Adrenal gland (tissue), 12 donors: Measurements from ENCODE around the gene FBXL19. TPM values are rescaled to one million over a fixed set of nuclear protein-coding genes. Genes with fewer than 3 reads are reported as not detected.

Experiments used
- DNase-seq, 7 donors: peaks; one replicate each; pipeline ENCODE4 v3.0.0-alpha.2; 2019 to 2020
- H3K27ac ChIP-seq, 5 donors: fragments of 200-600 bp; sonication (generic) in 4 of 5; 1 replicate in 3 of 5; 2 replicates in 2 of 5; pipeline versions ENCODE4 v1.5.1 to v1.8.0; 2016 to 2020; ENCODE audit warnings: mild to moderate bottlenecking in 1 of 5
- H3K27me3 ChIP-seq: fragments of 200-600 bp; 2 replicates; pipeline ENCODE4 v1.8.0; 2021
- H3K36me3 ChIP-seq, 2 donors: fragments of 200-600 bp; replicated peaks in 1 of 2; 1 replicate in 1 of 2; 2 replicates in 1 of 2; pipeline versions ENCODE4 v1.5.1 to v1.8.0; 2018 to 2022
- H3K4me1 ChIP-seq, 2 donors: fragments of 200-600 bp; replicated peaks in 1 of 2; 1 replicate in 1 of 2; 2 replicates in 1 of 2; pipeline versions ENCODE4 v1.5.1 to v1.8.0; 2018 to 2021
- H3K4me3 ChIP-seq, 4 donors: fragments of 200-600 bp; sonication (generic) in 3 of 4; one replicate each; pipeline ENCODE4 v1.5.1; 2016 to 2018
- H3K9me3 ChIP-seq, 3 donors: fragments of 200-600 bp; sonication (generic) in 1 of 3; replicated peaks in 1 of 3; 1 replicate in 2 of 3; 2 replicates in 1 of 3; pipeline versions ENCODE4 v1.5.1 to v1.8.0; 2016 to 2021
- POLR2A ChIP-seq, 2 donors: fragments of 450-650 bp; IDR thresholded peaks; one replicate each; pipeline ENCODE4 v1.6.1; 2017; ENCODE audit warnings: antibody characterized with exemption in 2 of 2, mild to moderate bottlenecking in 2 of 2, moderate library complexity in 1 of 2
- WGBS, 4 donors: extraction: QIAGEN DNeasy Blood & Tissue Kit in 2 of 4; methylation state at CpG; one replicate each; pipeline versions ENCODE4 v1.1.5 to v1.1.7; 2013 to 2017; 5-methylcytosine and 5-hydroxymethylcytosine counted together
- intact Hi-C, 2 donors: fragments of 100-400 bp; cut with DNase I; formaldehyde crosslinking; loops; one replicate each; pipeline versions ENCODE4 v1.14.1 to v1.15.0; 2022 to 2023
- polyA plus RNA-seq, 3 donors: library from polyadenylated mRNA; stranded (reverse); fragments of 200-250 nt in 2 of 3; fragments of 350-450 nt in 1 of 3; fragmentation: Illumina TruSeq in 1 of 3; extraction: RNeasy Lipid Tissue Mini Kit (QIAGEN cat#74804) in 1 of 3; gene quantifications; one replicate each; pipeline ENCODE4 v1.2.3, GENCODE V29; 2013 to 2014
- total RNA-seq, 9 donors: library from RNA; depleted of rRNA in 4 of 9; stranded (reverse); fragments of >200 nt in 4 of 9; fragments of 120-200 nt in 1 of 9; fragmentation: NEBNext Ultra II Directional in 1 of 9; extraction: Animal tissue kit (Norgen Biotek cat#: 25700) in 1 of 9; gene quantifications; one replicate each; pipeline versions ENCODE4 v1.1.0 to v1.2.4, GENCODE V29; 2013 to 2023
- TF ChIP-seq, protein P1 (sequence below), 6 experiments: fragments of 450-650 bp in 4 of 6; fragments of 200-600 bp in 2 of 6; sonication (generic) in 1 of 6; IDR thresholded peaks; 1 replicate in 5 of 6; 2 replicates in 1 of 6; pipeline versions ENCODE4 v1.5.1 to v1.8.0; 2016 to 2021; ENCODE audit warnings: antibody characterized with exemption in 6 of 6, mild to moderate bottlenecking in 2 of 6, moderate library complexity in 1 of 6
- donor health status: healthy with polysubstance abuse.
- donor health status: Bipolar disorder and iron deficiency.
- donor health status: DM: yes; HTN: yes; CAD: no.
- donor health status: DM: no; HTN: no; CAD: no.
- donor health status: DM: no; HTN: no; CAD: no.
- donor health status: DM: yes; HTN: yes; CAD: no.

The FBXL19 gene
- total and polyA plus RNA-seq, 12 donors = 1.6 to 74.1 (median 12.5) TPM

DNA sequence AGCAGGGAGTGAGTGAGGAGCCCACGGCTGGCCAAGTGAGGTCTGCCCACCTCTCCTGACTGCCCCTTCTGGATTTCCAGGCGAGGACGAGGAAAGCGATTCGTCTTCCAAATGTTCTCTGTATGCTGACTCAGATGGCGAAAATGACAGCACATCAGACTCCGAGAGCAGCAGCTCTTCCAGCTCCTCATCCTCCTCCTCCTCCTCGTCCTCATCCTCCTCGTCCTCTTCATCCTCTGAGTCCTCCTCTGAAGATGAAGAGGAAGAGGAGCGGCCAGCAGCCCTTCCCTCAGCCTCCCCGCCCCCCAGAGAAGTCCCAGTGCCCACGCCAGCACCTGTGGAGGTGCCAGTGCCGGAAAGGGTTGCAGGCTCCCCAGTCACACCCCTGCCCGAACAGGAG, 47.9 kb downstream of the FBXL19 start:
- Histone ChIP-seq H3K27ac (no peak overlapping the region), H3K4me1 (no peaks in the 10 kb centered on the region), H3K4me3 (no peak overlapping the region), H3K36me3 (peaks cover 0 to 97% of the 10 kb centered on the region in 2 donors), H3K9me3 (no peaks in the 10 kb centered on the region), H3K27me3 (no peaks in the 10 kb centered on the region)
- no peak for DNase-seq
- TF ChIP-seq, protein P1, sequence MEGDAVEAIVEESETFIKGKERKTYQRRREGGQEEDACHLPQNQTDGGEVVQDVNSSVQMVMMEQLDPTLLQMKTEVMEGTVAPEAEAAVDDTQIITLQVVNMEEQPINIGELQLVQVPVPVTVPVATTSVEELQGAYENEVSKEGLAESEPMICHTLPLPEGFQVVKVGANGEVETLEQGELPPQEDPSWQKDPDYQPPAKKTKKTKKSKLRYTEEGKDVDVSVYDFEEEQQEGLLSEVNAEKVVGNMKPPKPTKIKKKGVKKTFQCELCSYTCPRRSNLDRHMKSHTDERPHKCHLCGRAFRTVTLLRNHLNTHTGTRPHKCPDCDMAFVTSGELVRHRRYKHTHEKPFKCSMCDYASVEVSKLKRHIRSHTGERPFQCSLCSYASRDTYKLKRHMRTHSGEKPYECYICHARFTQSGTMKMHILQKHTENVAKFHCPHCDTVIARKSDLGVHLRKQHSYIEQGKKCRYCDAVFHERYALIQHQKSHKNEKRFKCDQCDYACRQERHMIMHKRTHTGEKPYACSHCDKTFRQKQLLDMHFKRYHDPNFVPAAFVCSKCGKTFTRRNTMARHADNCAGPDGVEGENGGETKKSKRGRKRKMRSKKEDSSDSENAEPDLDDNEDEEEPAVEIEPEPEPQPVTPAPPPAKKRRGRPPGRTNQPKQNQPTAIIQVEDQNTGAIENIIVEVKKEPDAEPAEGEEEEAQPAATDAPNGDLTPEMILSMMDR (IDR thresholded peaks at IDR 0.05) = no peak
- intact Hi-C loops = no loop called here
- WGBS, 4 donors = 92 to 93% (median 93%) methylated on average over 13 to 14 of the region's 14 CpGs

GRCh38 chr16:30972872-30973271, 49.5 kb downstream of the FBXL19 start:
- no peaks in the 10 kb centered on the region for H3K27me3 ChIP-seq
- H3K36me3 ChIP-seq = peaks cover 0 to 97% of the 10 kb centered on the region in 2 donors
- H3K9me3 ChIP-seq = no peaks in the 10 kb centered on the region
- no peak overlapping the region for H3K27ac ChIP-seq
- no peak for TF ChIP-seq POLR2A (IDR thresholded peaks at IDR 0.05)
- TF ChIP-seq, protein P1 (IDR thresholded peaks at IDR 0.05) = no peak
- intact Hi-C loops = no loop called here
- 83 to 89% (median 89%) methylated on average over 7 of the region's 7 CpGs for WGBS, 4 donors
- H3K4me3 ChIP-seq = no peak overlapping the region
- DNase-seq = no peak
- H3K4me1 ChIP-seq = no peaks in the 10 kb centered on the region

GRCh38 chr16:30974348-30974747, 51.0 kb downstream of the FBXL19 start:
- no peak overlapping the region for H3K27ac ChIP-seq
- H3K4me3 ChIP-seq = no peak overlapping the region
- H3K4me1 ChIP-seq = no peaks in the 10 kb centered on the region
- no peaks in the 10 kb centered on the region for H3K9me3 ChIP-seq
- H3K36me3 ChIP-seq = peaks cover 0 to 96% of the 10 kb centered on the region in 2 donors
- DNase-seq = no peak
- intact Hi-C loops = no loop called here
- 92 to 95% (median 93%) methylated on average over 6 of the region's 6 CpGs for WGBS, 4 donors
- no peak for TF ChIP-seq POLR2A (IDR thresholded peaks at IDR 0.05)
- TF ChIP-seq, protein P1 (IDR thresholded peaks at IDR 0.05) = no peak
- no peaks in the 10 kb centered on the region for H3K27me3 ChIP-seq

GRCh38 chr16:30976486-30976885, 53.1 kb downstream of the FBXL19 start:
- DNase-seq = no peak
- Histone ChIP-seq H3K4me3 (no peak overlapping the region), H3K27me3 (no peaks in the 10 kb centered on the region), H3K27ac (no peak overlapping the region), H3K9me3 (no peaks in the 10 kb centered on the region), H3K4me1 (no peaks in the 10 kb centered on the region), H3K36me3 (peaks cover 0 to 96% of the 10 kb centered on the region in 2 donors)
- TF ChIP-seq, protein P1 (IDR thresholded peaks at IDR 0.05) = no peak
- no peak for TF ChIP-seq POLR2A (IDR thresholded peaks at IDR 0.05)
- WGBS, 4 donors = 89 to 95% (median 94%) methylated on average over 4 of the region's 4 CpGs
- intact Hi-C loops = no loop called here
